IPS-18a (cell line): Measurements from ENCODE around the gene STK17B.

Experiments
- H3K27ac ChIP-seq: one replicate; pipeline ENCODE4 v1.5.1; 2013; ENCODE audit warnings: low read length
- H3K27me3 ChIP-seq: one replicate; pipeline ENCODE4 v1.6.1; 2013; ENCODE audit warnings: mild to moderate bottlenecking, low read length; ENCODE audit not compliant: control insufficient read depth, insufficient read depth
- H3K36me3 ChIP-seq: one replicate; pipeline ENCODE4 v1.6.1; 2013; ENCODE audit warnings: low read depth, low read length; ENCODE audit not compliant: control insufficient read depth
- H3K4me1 ChIP-seq: one replicate; pipeline ENCODE4 v1.6.1; 2013; ENCODE audit warnings: low read depth, low read length; ENCODE audit not compliant: control insufficient read depth
- H3K4me3 ChIP-seq: one replicate; pipeline ENCODE4 v1.5.1; 2013; ENCODE audit warnings: low read length
- H3K9ac ChIP-seq: one replicate; pipeline ENCODE4 v1.6.1; 2013; ENCODE audit warnings: mild to moderate bottlenecking, low read length, moderate library complexity
- H3K9me3 ChIP-seq: one replicate; pipeline ENCODE4 v1.6.1; 2013; ENCODE audit warnings: low read depth, low read length; ENCODE audit not compliant: control insufficient read depth

Gene STK17B

GRCh38 chr2:196128749-196129148 is 42.6 kb downstream of the STK17B start:
- no peaks in the 10 kb centered on the region for H3K36me3 ChIP-seq
- H3K9ac ChIP-seq, result no peak overlapping the region
- peaks cover 25% of the 10 kb centered on the region for H3K9me3 ChIP-seq
- H3K4me3 ChIP-seq, result no peak overlapping the region
- H3K4me1 ChIP-seq, result no peaks in the 10 kb centered on the region
- H3K27me3 ChIP-seq, result no peaks in the 10 kb centered on the region
- no peak overlapping the region for H3K27ac ChIP-seq

- Histone ChIP-seq H3K36me3 (no peaks in the 10 kb centered on the region), H3K27me3 (no peaks in the 10 kb centered on the region), H3K4me1 (no peaks in the 10 kb centered on the region), H3K9ac (no peak overlapping the region), H3K27ac (no peak overlapping the region), H3K9me3 (peaks cover 22% of the 10 kb centered on the region), H3K4me3 (no peak overlapping the region)
Observed at GRCh38 chr2:196125596-196125995, 45.8 kb downstream of the STK17B start.

GRCh38 chr2:196123679-196124373 is 47.6 kb downstream of the STK17B start:
- H3K4me1 ChIP-seq, result no peaks in the 10 kb centered on the region
- no peaks in the 10 kb centered on the region for H3K36me3 ChIP-seq
- no peak overlapping the region for H3K9ac ChIP-seq
- no peak overlapping the region for H3K27ac ChIP-seq
- no peak overlapping the region for H3K4me3 ChIP-seq
- peaks cover 11% of the 10 kb centered on the region for H3K9me3 ChIP-seq
- H3K27me3 ChIP-seq, result no peaks in the 10 kb centered on the region

- no peaks in the 10 kb centered on the region for H3K27me3 ChIP-seq
- no peak overlapping the region for H3K27ac ChIP-seq
- H3K9ac ChIP-seq, result no peak overlapping the region
- H3K9me3 ChIP-seq, result no peaks in the 10 kb centered on the region
- no peak overlapping the region for H3K4me3 ChIP-seq
- H3K4me1 ChIP-seq, result no peaks in the 10 kb centered on the region
- no peaks in the 10 kb centered on the region for H3K36me3 ChIP-seq
Observed at GRCh38 chr2:196119926-196120325, 51.5 kb downstream of the STK17B start.

- Histone ChIP-seq H3K4me1 (peaks cover 18% of the 10 kb centered on the region), H3K4me3 (no peak overlapping the region), H3K36me3 (no peaks in the 10 kb centered on the region), H3K27ac (no peak overlapping the region), H3K27me3 (no peaks in the 10 kb centered on the region), H3K9me3 (no peaks in the 10 kb centered on the region), H3K9ac (no peak overlapping the region)
Observed at GRCh38 chr2:196117214-196117705, 54.1 kb downstream of the STK17B start.

- Histone ChIP-seq H3K9ac (peak overlapping the region; percentile 16), H3K9me3 (no peaks in the 10 kb centered on the region), H3K36me3 (no peaks in the 10 kb centered on the region), H3K27ac (peak overlapping the region; percentile 48), H3K27me3 (no peaks in the 10 kb centered on the region), H3K4me1 (peaks cover 26% of the 10 kb centered on the region), H3K4me3 (peak overlapping the region; percentile 29)
Observed at GRCh38 chr2:196113061-196113974, 58.1 kb downstream of the STK17B start.

GRCh38 chr2:196112418-196113034 is 58.9 kb downstream of the STK17B start:
- Histone ChIP-seq H3K9me3 (no peaks in the 10 kb centered on the region), H3K36me3 (no peaks in the 10 kb centered on the region), H3K4me3 (peak overlapping the region; percentile 29), H3K27me3 (no peaks in the 10 kb centered on the region), H3K9ac (peak overlapping the region; percentile 16), H3K4me1 (peaks cover 26% of the 10 kb centered on the region), H3K27ac (peak overlapping the region; percentile 5)

GRCh38 chr2:196108604-196109003 is 62.8 kb downstream of the STK17B start:
- peaks cover 20% of the 10 kb centered on the region for H3K4me1 ChIP-seq
- no peak overlapping the region for H3K27ac ChIP-seq
- H3K9me3 ChIP-seq, result no peaks in the 10 kb centered on the region
- H3K27me3 ChIP-seq, result no peaks in the 10 kb centered on the region
- H3K36me3 ChIP-seq, result no peaks in the 10 kb centered on the region
- no peak overlapping the region for H3K9ac ChIP-seq
- H3K4me3 ChIP-seq, result no peak overlapping the region

- Histone ChIP-seq H3K9me3 (no peaks in the 10 kb centered on the region), H3K4me3 (no peak overlapping the region), H3K36me3 (no peaks in the 10 kb centered on the region)
Observed at GRCh38 chr2:196105951-196106350, 65.4 kb downstream of the STK17B start.

GRCh38 chr2:196104066-196104465 is 67.3 kb downstream of the STK17B start:
- Histone ChIP-seq H3K27ac (no peak overlapping the region), H3K4me1 (peaks cover 13% of the 10 kb centered on the region), H3K36me3 (no peaks in the 10 kb centered on the region), H3K9ac (no peak overlapping the region), H3K9me3 (no peaks in the 10 kb centered on the region), H3K27me3 (no peaks in the 10 kb centered on the region), H3K4me3 (no peak overlapping the region)

More at GRCh38 chr2:196105951-196106350, 65.4 kb downstream of the STK17B start:
- peaks cover 13% of the 10 kb centered on the region for H3K4me1 ChIP-seq
- H3K27me3 ChIP-seq, result no peaks in the 10 kb centered on the region
- H3K27ac ChIP-seq, result no peak overlapping the region
- H3K9ac ChIP-seq, result no peak overlapping the region

- Histone ChIP-seq H3K36me3 (no peaks in the 10 kb centered on the region), H3K9me3 (no peaks in the 10 kb centered on the region), H3K4me1 (peaks cover 13% of the 10 kb centered on the region)
Observed at GRCh38 chr2:196103626-196104025, 67.8 kb downstream of the STK17B start.

More at GRCh38 chr2:196103626-196104025, 67.8 kb downstream of the STK17B start:
- Histone ChIP-seq H3K27ac (no peak overlapping the region), H3K9ac (no peak overlapping the region), H3K4me3 (no peak overlapping the region), H3K27me3 (no peaks in the 10 kb centered on the region)
